ENCODE results near the gene GPR152. TPM values are rescaled to one million over a fixed set of nuclear protein-coding genes. Genes with fewer than 3 reads are reported as not detected.

GPR152 gene
- total and polyA plus RNA-seq, 2 of the 8 experiments (the other 6 are each of a cell fraction or from before 2014, with no cell fraction given), result not detected

DNA sequence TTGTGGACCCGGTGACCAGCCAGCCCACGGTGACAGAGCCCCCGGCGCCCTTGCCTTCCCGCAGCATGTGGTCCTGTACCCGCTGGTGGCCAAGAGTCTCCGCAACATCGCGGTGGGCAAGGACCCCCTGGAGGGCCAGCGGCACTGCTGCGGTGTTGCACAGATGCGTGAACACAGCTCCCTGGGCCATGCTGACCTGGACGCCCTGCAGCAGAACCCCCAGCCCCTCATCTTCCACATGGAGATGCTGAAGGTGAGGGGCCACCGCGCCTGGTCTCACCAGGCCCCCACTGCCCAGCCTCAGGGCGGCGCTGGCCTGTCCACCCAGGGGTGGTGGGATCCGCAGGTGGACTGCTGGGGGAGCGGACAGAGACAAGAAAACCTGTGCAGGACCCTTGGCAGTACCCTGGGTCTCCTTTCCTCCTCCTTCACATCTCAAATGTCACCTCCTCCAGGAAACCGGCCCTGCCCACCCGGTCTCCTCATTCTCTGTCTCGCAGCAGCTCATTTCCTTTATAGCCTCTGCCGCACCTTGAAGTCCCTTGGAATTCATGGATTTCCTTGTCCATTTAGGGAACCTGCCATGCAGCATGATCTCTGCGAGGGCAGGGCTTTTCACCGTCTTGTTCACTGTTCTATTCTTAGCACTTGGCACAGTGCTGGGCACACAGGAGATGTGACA lies 36.8 kb upstream of the GPR152 start:
- POLR2A ChIA-PET (ENCODE audit: partially characterized antibody), result interaction anchor here (1.0 to 2.5 kb wide), 5 partner anchors 15 to 56 kb away, joined by 3 to 9 read pairs (median 3); partner anchors contain the start of genes PTPRCAP and TMEM134
- DNase-seq (ENCODE audit: low read depth in 1 of 2, low spot score in 2 of 2) (no peak), FAIRE-seq (no peak)
- WGBS, 2 experiments (ENCODE audit: extremely low coverage in 1 of 2, insufficient coverage in 1 of 2, insufficient read length in 1 of 2, insufficient replicate concordance in 2 of 2, low coverage in 1 of 2, low lambda C conversion rate in 2 of 2, missing lambda C conversion rate in 1 of 2), result 87% methylated on average over 25 of the region's 25 CpGs; no CpG with 5 or more reads in 1 of the 2 experiments
- Histone ChIP-seq H3K23me2 (ENCODE audit: low read depth, low read length) (no peaks in the 10 kb centered on the region), H3K27ac (ENCODE audit: low read depth, low read length) (no peak overlapping the region), H3K23ac (ENCODE audit: insufficient read length) (no peak overlapping the region), H3K36me3 (ENCODE audit: control insufficient read depth in 2 of 4, insufficient read depth in 4 of 4, low read length in 3 of 4) (peaks cover 2 to 21% (median 13%) of the 10 kb centered on the region in 4 experiments; a peak in 6 of 8 replicates), H3K4me3 (ENCODE audit: extremely low read depth in 1 of 4, insufficient read depth in 2 of 4, low read depth in 3 of 4, low read length in 4 of 4) (no peak overlapping the region), H2BK120ac (replicated peaks; ENCODE audit: low read depth, low read length) (no peak overlapping the region), H3K9ac (replicated peaks in 1 of 4; ENCODE audit: extremely low read depth in 1 of 4, low read depth in 3 of 4, low read length in 3 of 4) (no peak overlapping the region), H3K4me2 (ENCODE audit: insufficient read depth in 1 of 2, low read depth in 2 of 2, low read length in 2 of 2) (no peak overlapping the region), H2BK5ac (ENCODE audit: low read depth, low read length) (no peak overlapping the region), H4K5ac (ENCODE audit: insufficient read length, low read depth, low read length) (no peak overlapping the region), H4K91ac (replicated peaks; ENCODE audit: insufficient read length, low read length) (no peak overlapping the region), H3K27me3 (replicated peaks in 1 of 4; ENCODE audit: control insufficient read depth in 3 of 4, extremely low read depth in 1 of 4, insufficient read depth in 3 of 4, low read length in 3 of 4) (no peaks in the 10 kb centered on the region), H2AK5ac (ENCODE audit: low read depth, low read length) (no peak overlapping the region), H3K4ac (replicated peaks; ENCODE audit: insufficient read length, low read depth, low read length) (no peak overlapping the region), H2BK12ac (ENCODE audit: low read depth, low read length) (no peak overlapping the region), H3K4me1 (replicated peaks in 1 of 4; ENCODE audit: control insufficient read depth in 3 of 4, insufficient read depth in 4 of 4, low read length in 3 of 4) (peaks cover 0 to 4% (median 0%) of the 10 kb centered on the region in 4 experiments; a peak in 1 of 7 replicates), H3K79me2 (ENCODE audit: control insufficient read depth in 1 of 2, insufficient read depth in 2 of 2, low read length in 2 of 2) (no peaks in the 10 kb centered on the region), H4K8ac (ENCODE audit: extremely low read depth, insufficient read depth, low read length) (no peak overlapping the region), H3K14ac (ENCODE audit: insufficient read length) (no peak overlapping the region), H2BK20ac (ENCODE audit: low read length) (no peak overlapping the region), H2BK15ac (ENCODE audit: low read length) (no peak overlapping the region), H3K18ac (ENCODE audit: extremely low read depth, low read length) (no peak overlapping the region), H3K9me3 (ENCODE audit: insufficient read depth in 2 of 2, low read depth in 1 of 2, low read length in 1 of 2) (no peaks in the 10 kb centered on the region), H3K79me1 (ENCODE audit: low read depth, low read length) (no peaks in the 10 kb centered on the region), H2AFZ (ENCODE audit: low read length) (no peak overlapping the region), H3K56ac (replicated peaks; ENCODE audit: insufficient read length, low read depth, low read length) (no peak overlapping the region), H4K20me1 (replicated peaks in 1 of 2; ENCODE audit: control insufficient read depth in 1 of 2, insufficient read depth in 2 of 2, low read length in 2 of 2) (peaks cover 0 to 13% of the 10 kb centered on the region in 2 experiments)
- TF ChIP-seq, protein P1, sequence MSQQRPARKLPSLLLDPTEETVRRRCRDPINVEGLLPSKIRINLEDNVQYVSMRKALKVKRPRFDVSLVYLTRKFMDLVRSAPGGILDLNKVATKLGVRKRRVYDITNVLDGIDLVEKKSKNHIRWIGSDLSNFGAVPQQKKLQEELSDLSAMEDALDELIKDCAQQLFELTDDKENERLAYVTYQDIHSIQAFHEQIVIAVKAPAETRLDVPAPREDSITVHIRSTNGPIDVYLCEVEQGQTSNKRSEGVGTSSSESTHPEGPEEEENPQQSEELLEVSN (IDR thresholded peaks at IDR 0.05), result no peak
- no peak for TF ChIP-seq SP1 (IDR thresholded peaks at IDR 0.05; ENCODE audit: low read depth, low read length)
- TF ChIP-seq SIN3A (conservative IDR thresholded peaks at IDR 0.05 in 1 of 2, IDR thresholded peaks at IDR 0.05 in 1 of 2; ENCODE audit: low read depth in 1 of 2, low read length in 2 of 2), result no peak
- no peak for TF ChIP-seq CBX8 (IDR thresholded peaks at IDR 0.05; ENCODE audit: borderline replicate concordance, low read depth, low read length)
- CTCF ChIA-PET (ENCODE audit: partially characterized antibody), result interaction anchor here (1.0 to 2.6 kb wide), 4 partner anchors 17 to 107 kb away, joined by 3 to 7 read pairs (median 4); partner anchors contain the start of gene PPP1CA

Measured in H1 (cell line).